GF-D8 (cell line): ENCODE results near the gene CFI.

ENCODE experiments used
- DNase-seq: peaks from one replicate; lab custom pipeline; 2025; lab: John Stamatoyannopoulos, UW

The CFI gene

DNA sequence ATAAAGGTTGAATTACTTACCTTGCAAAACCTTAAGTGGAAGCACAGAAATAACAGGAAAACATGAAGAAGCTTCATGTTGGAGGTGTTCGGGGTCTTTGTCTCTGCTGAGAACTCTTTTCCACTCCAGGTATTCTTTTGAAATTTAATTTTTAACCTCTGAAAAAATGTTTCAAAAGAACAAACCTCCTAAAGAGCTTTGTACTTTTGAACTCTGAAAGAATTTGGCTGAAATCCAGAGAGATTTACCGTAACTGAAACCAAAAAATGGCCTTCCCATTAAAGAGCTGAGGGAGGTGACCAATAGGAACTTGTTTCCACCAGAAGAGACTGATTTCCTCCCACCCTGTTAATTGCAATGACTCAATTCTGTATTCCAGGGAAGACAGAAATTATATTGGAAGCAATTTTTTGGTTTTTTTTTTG lies at the start of gene CFI:
Gene CFI (minus strand): TSS at position 105 of the 425 bp plus-strand sequence. CDS start 28 bp downstream, at position 77.
- DNase-seq: no peak

GRCh38 chr4:109850601-109851000 lies 48.8 kb upstream of the CFI start:
- no peak for DNase-seq

GRCh38 chr4:109848501-109848900 lies 46.7 kb upstream of the CFI start:
- no peak for DNase-seq

GRCh38 chr4:109847896-109848442 lies 46.2 kb upstream of the CFI start, which contains the start of gene LRIT3:
Gene LRIT3, plus strand, starts transcription at chr4:109848107. Its CDS starts 95 bp downstream, at chr4:109848202.
- DNase-seq: no peak

DNA sequence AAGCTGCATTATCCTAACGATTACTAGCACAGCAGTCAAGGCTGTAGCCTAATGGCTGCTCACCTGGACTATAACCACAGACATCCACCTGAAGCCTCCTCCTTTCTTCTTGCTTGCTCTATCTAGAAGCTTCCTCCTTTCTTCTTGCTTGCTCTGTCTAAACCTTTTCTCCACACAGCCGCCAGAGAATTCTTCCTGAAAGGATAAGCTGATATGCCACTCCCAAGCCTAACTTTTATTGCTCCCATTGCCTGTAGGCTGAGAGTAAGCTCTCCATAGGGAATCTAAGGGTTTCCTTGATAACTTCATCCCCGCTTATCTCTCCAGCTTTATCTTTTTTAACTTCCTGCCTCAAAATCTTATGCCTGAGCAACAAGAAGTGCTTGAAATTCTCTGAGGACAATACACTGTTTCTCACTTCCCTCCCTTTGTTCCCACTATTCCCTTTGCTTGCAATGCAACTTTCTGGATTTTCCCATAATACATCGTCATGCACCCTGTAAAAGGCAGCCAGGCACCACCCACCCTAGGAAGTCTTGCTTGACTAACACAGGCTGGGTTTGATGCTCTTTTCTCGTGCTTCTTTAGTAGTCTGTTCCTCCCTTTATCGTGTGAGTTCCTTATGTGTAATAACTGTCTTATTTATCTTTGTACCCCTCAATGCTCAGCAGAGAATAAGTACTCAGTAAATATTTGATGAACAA lies 44.7 kb upstream of the CFI start:
- DNase-seq: no peak

DNA sequence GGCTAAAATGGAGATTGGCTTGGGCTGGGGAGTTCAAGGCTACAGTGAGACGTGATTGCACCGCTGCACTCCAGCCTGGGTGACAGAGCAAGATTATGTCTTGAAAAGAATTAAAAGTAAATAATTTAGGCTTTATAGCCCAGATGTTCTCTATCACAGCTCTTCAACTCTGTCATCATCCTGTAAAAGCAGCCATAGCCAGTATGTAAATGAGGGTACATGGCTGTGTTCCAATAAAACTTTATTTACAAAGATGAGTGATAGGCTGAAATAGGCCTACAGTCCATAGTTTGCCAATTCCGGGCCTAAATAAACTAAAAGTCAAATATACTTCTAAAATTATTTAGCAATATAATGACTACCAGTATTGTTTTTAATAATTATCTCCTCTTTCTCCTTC lies 35.2 kb upstream of the CFI start:
- DNase-seq: no peak

- DNase-seq: no peak
These were observed 32.0 kb upstream of the CFI start for GRCh38 chr4:109833756-109834155.

DNA sequence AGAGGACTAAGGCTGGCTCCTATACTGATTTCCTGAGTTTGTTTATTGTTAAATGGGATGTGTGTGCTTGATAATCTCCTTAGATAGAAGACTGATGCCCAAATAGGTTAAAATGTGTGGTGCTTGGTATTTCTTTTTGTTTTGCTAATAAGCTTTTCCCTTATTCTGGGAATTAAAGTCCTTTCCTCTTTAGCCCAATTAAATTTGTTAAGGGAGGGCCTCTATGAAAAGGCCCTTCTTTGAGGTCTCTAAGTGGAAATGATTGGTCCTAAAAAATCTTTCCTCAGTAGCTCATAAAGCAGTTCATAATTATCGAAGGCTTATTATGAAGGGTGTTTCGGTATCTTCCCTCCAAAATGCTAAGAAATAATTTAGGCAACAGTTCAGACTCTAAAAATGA lies 25.9 kb upstream of the CFI start, which contains the start of gene RRH:
Gene RRH (plus strand): TSS at position 301 of the 400 bp plus-strand sequence. CDS start 56 bp downstream, at position 357.
- DNase-seq: no peak

GRCh38 chr4:109826719-109827118 lies 24.9 kb upstream of the CFI start:
- DNase-seq: no peak

- DNase-seq: no peak
These were observed 19.4 kb upstream of the CFI start for GRCh38 chr4:109821185-109821584.

- no peak for DNase-seq
These were observed 18.8 kb upstream of the CFI start for GRCh38 chr4:109820563-109820962.

GRCh38 chr4:109818268-109818667 lies 16.5 kb upstream of the CFI start:
- no peak for DNase-seq

- no peak for DNase-seq
These were observed 15.1 kb upstream of the CFI start for GRCh38 chr4:109816894-109817293.

DNA sequence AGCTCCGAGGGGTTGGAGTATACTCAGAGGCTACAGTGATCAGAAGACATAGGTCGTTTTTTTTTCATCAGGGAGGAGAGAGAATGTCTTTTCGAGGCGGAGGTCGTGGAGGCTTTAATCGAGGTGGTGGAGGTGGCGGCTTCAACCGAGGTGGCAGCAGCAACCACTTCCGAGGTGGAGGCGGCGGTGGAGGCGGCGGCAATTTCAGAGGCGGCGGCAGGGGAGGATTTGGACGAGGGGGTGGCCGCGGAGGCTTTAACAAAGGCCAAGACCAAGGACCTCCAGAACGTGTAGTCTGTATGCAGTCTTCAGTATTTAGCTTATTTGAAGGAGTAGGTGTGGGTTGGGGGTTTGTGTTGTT lies 14.3 kb upstream of the CFI start:
- DNase-seq: no peak

- peak; percentile 90 for DNase-seq
These were observed 13.6 kb upstream of the CFI start, which contains the start of gene GAR1 for GRCh38 chr4:109815151-109816081. Gene GAR1, plus strand, starts transcription at chr4:109815762. Its CDS starts 403 bp downstream, at chr4:109816165.

DNA sequence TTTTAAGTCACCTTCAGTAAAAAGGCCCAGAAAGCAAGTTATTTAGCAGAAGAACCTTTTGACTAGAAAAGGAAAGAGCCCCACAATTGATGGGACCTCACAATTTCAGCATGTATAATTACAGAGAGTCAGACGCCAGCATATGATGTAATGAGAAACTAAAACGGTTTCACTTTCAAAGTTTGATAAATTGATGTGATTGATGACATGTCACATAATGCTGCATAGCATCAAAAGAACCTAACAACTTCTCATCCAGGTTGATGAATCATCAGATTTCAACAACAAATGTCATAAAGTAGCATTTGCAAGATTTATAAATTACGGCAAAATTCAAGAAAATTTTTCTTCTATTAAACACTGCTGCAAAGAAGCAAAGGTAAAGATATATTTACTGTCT lies 9.9 kb upstream of the CFI start:
- no peak for DNase-seq

- DNase-seq: no peak
These were observed 9.0 kb upstream of the CFI start for GRCh38 chr4:109810552-109811387.

- no peak for DNase-seq
These were observed 7.9 kb upstream of the CFI start for GRCh38 chr4:109809655-109810054.

DNA sequence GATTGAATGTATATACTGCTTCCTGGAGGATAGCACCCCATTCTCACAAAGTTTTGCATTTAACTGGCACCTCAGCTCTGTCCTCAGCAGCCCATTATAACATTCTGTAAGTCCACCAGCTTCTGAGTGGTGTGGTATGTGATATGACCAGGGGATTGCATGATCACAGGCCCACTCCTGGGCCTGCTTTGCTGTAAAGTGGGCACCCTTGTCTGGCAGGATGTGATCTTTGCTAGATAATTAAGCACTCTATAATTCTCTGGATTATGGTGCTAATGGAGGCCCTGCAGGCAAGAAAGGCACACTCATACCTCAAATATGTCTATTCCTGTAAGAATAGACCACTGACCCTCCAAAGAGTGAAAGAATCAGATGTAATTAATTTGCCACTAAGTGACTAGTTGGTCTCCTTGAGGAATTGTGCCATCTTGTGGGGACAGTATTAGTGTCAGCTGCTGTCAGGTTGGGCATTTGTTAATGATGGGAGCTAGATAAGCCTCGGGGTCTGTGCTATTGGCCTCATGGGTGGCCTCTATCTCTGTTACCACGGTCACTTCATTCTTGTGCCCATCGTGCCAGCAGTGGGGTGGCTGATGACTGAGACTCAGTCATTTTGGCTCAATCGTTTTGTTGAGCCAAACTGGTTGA lies 2.2 kb upstream of the CFI start:
- peak; percentile 5 for DNase-seq

- DNase-seq: no peak
These were observed 555 bp downstream of the CFI start for GRCh38 chr4:109801099-109801789.

- no peak for DNase-seq
These were observed 2.9 kb downstream of the CFI start for GRCh38 chr4:109798866-109799265.
